ENCODE data around the gene LBHD2.

Gene LBHD2

DNA sequence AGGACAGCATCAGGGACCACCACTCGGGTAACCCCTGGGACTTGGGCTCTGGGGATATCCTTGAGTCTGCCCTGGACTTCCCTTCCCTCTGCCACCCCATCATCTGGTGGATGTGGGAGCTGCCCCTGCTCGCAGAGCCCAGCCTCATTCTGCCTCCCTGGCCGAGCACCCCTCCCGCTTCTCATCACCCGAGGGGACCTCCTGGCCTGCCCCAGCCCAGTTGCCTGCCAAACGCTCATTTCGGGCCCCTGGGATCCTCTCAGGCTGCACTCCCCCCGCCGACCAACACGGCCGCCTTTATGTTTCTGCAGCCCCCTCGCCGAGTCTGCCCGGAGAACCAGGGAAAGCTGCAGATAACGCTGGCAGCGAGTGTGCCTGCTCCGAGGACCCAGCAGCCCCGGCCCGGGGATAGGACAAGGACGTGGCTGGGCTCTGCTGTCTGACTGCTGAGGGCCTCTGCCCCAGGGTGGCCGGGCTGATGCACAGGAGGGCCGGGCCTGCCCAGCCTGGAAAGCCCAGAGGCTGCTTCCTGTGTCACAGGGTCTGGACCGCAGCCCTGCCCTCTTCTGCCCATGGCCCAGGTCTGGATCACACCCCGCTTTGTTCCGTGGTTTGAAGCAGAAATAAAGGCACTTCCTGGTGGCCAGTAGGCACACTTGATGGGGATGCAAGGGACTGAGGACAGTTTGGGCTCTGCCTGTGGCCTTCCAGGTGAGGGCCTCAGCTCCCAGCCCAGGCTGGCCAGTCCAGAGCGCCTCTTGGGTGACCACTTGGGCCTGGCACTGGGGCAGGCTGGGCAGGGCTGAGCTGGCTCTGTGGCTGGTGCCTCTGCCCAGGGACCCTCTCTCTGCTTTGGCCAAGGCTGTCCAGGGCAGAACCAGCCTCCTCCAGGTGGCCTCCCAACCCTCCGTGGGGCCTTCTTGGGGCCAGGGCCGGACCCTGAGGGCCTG is 5.7 kb downstream of the LBHD2 start:
- in situ Hi-C loops (cut with MboI; ENCODE audit: low sequenced_read_pairs) = loop anchor here (10.0 to 25.0 kb wide), 2 partner anchors 205 to 448 kb away; partner anchors contain the start of gene TRMT61A

DNA sequence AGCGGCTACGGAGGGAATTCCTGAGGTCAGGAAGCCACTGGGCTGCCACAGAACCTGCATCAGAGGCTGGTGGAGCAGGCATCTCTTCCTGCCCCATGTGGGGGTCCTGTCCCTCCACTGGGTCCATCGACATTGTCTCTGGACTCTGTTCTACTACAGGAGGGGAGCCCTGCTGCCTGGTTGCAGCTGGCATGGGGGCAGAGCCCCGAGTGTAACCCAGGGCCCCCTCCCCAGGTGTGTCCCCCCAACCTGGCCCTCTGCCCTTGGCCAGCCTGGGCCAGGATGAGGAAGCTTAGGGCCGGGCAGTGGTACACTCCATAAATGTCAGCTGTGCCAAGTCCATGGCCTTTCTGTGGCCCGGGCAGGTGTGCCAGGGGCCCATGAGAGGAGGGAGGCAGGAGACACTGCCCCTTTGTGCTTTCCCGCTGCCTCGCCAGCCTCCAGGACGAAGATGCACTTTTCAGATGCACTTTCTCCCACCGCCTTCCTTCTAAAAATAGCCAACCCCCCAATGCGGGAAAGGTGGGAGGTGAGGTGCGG is 6.5 kb downstream of the LBHD2 start:
- in situ Hi-C loops (cut with MboI; ENCODE audit: low sequenced_read_pairs) = loop anchor here (25.0 kb wide), 1 partner anchor 447 kb away; the partner anchor contains the start of gene TRMT61A

DNA sequence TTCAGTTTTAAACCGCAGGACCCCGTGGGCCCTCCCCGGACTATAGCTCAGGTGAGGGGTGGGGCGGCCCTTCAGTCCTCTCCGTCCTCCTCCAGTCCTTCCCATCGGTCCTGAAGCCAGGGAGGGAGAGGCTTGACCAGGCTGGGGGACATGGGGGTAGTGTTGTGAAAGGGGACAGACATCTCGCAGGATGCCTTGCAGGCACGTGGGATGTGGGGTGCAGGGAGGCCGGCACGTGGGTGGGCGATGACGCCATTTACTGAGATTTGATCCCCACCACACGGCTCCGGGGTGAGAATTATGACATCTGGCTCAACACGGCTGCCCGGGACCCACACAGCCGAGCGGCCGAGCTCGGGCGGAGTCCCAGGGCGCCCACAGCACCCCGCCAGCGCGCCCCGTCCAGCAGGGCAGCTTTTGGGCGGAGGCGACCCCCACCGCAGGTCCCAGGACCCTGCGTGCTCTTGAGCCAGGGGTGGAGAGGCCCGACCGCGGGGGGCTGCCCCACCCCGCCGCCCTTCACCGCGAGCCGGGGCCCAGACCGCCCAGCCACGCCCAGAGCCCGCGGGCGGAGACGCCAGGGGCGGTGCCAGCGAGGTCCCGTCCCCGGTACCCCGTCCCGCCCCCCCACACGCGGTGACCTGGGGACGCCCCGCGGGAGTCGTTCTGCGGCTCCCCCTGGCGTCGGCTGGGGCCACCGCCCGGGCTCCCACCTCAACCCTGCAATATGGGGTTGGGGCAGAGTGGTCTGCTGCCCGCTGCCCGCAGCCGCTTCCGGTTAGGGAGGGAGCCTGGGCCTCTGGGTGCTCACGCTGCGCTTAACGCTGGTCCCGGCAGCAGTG is 7.3 kb downstream of the LBHD2 start:
- in situ Hi-C loops (cut with MboI; ENCODE audit: low sequenced_read_pairs) = loop anchor here (25.0 kb wide), 1 partner anchor 446 kb away; the partner anchor contains the start of gene TRMT61A

DNA sequence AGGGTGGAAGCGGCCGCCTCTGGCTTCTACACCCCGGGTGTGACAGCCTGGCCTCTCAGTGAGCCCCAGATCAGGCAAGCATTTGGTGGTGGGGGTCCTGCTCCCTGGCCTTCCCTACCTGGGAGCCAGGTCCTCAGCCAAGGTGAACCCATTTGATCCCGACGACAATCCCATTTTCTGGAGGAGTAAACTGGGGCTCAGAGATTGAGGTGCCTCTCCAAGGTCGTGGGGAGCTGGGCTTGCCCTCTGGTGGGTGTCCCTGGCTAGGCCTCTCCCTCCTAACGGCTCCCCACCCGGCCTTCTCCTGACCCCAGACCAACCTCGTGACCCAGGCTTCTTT is 7.8 kb downstream of the LBHD2 start:
- in situ Hi-C loops (cut with MboI; ENCODE audit: low sequenced_read_pairs) = loop anchor here (25.0 kb wide), 1 partner anchor 445 kb away; the partner anchor contains the start of gene TRMT61A

DNA sequence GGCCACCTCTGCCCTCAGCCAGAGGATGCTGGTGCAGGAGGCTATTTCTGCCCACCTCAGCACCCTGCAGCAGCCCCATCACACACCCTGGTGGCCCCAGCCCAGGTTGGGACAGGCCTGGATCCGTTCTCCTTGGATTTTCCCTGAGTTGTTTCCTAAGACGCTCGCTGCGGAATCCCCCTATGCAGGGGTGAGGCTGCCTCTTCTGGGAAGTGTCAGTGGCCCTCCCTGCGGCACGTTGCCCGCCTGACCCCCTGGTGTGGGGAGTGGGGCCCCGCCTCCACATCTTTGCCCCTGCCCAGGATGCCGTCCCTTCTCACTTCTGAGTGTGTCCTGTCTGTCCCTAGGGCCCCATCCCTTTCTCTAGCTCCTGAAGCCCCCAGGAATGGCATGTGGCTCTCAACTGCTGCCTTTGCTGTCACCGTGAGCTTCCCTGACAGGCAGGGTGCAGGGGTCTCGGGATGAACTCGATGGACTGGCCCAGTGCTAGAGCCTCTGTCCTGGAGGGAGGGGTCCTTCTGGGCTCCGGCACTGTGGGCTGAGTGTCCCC is 9.9 kb downstream of the LBHD2 start:
- in situ Hi-C loops (cut with MboI; ENCODE audit: low sequenced_read_pairs) = loop anchor here (25.0 kb wide), 1 partner anchor 443 kb away; the partner anchor contains the start of gene TRMT61A

DNA sequence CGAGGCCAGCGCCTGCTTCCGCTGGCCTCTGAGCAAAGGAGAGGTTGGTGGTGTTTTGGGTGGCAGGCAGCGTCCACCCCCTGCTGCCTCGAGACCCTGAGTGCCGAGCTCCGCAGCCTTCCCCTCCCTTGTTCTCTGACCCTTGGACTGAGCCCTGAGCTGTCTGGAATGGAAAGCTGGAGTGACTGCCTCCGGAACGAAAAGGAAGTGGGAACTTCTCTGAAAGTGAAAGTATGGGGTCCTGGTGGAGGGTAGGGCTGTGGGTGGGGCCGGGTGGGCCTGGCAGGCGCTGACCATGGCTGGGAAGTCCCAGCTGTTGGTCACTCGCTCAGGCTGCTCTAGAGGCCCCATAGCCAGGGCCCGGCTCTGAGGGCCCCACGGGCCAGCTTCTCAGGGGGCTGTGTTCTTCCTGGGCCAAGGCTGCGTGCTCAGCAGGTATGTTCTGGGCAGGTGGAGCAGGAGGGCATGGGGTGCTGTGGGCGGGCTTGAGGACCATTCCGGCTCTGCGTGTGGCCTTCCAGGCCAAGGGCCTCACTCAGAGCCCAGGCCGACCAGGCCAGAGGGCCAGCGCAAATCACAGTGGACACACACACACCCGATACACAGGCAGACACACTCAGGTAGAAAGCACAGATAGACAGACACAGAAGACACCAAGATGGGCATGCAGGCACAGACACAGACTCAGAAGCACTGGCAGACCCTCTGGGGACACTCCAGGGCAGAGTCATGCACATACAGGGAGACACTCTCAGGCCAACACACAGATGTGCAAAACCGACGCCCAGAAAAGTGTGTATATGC is 10.6 kb downstream of the LBHD2 start, which contains the start of gene EXOC3L4:
Gene EXOC3L4, plus strand, starts transcription at position 320 of the 804 bp plus-strand sequence. CDS start 5,495 bp downstream, outside the sequence.
- in situ Hi-C loops (cut with MboI; ENCODE audit: low sequenced_read_pairs) = loop anchor here (25.0 kb wide), 1 partner anchor 443 kb away; the partner anchor contains the start of gene TRMT61A

DNA sequence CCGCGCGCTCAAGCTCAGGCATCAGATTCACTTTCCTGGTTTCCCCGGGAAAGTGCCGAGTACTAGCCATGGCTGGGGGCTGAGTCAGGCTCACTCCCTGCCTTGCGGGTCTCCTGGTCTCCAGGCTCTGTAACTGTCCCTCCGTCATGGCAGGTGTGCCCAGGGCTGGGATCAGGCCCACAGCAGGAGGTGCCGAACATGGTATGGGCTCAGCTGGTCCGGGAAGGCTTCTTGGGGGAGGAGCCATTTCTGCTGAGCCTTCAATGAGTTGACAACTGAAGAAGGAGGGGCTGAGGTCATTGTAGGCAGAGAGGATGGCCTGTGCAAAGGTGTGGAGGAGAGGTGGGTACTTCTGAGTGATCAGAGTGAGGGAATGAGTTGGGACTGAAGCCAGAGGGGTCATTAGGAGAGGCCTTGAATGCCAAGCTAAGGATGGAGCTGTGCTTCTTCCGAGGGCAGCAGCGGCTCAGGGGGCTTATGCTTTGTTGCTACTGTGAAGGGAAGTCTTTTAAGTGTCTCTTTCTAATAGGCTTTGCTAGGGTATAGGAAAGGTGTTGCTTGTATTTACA is 11.3 kb downstream of the LBHD2 start:
- in situ Hi-C loops (cut with MboI; ENCODE audit: low sequenced_read_pairs) = loop anchor here (25.0 kb wide), 1 partner anchor 442 kb away; the partner anchor contains the start of gene TRMT61A

DNA sequence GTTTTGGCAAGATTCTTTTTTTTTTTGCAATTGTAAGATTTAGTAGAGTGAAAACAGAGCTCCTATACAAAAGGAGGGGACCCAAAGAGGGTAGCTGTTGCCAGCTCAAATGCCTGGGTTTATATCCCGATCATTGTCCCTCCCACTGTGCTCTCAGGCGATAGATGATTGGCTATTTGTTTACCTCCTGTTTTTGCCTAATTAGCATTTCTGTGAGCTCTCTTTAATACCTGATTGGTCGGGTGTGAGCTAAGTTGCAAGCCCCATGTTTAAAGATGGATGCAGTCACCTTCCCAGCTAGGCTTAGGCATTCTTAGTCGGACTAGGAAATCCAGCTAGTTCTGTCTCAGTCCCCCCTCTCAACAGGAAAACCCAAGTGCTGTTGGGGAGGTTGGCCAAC is 12.4 kb downstream of the LBHD2 start:
- in situ Hi-C loops (cut with MboI; ENCODE audit: low sequenced_read_pairs) = loop anchor here (25.0 kb wide), 1 partner anchor 441 kb away; the partner anchor contains the start of gene TRMT61A

DNA sequence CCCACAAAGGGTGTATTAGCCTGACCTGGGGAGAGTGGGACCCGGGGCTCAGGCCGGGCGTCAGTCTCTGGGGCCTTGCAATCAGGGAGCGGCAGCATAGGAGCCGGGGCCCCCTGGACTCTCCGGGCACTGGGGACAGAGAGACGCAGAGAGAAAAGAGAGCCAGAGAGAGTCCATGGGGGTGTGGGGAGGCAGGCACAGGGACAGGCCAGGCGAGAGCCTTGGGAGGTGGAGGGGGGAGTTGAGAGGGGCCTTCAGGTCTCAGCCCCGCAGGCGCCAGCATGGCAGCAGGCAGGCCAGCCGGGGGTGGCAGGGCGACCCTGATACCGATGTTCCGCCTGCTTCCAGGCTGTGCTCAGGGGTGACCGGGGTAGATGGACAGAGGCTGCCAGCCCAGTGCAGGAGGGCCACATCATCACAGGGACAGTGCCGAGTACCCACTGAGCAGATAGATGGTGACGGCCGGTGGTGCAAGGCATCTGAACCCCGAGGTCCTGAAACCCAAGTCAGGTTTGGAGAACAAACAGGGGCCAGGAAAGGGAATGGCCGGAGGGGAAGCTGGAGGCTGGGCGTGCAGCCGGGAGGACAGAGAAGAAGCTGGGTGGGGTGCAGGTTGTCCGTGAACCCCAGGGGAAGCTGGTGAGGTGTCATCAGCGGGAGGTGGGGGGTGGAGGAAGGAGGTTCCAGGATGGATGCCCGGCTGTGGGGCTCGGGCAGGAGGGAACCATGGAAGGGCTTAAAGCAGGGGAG is 13.4 kb downstream of the LBHD2 start:
- in situ Hi-C loops (cut with MboI; ENCODE audit: low sequenced_read_pairs) = loop anchor here (25.0 kb wide), 1 partner anchor 440 kb away; the partner anchor contains the start of gene TRMT61A

DNA sequence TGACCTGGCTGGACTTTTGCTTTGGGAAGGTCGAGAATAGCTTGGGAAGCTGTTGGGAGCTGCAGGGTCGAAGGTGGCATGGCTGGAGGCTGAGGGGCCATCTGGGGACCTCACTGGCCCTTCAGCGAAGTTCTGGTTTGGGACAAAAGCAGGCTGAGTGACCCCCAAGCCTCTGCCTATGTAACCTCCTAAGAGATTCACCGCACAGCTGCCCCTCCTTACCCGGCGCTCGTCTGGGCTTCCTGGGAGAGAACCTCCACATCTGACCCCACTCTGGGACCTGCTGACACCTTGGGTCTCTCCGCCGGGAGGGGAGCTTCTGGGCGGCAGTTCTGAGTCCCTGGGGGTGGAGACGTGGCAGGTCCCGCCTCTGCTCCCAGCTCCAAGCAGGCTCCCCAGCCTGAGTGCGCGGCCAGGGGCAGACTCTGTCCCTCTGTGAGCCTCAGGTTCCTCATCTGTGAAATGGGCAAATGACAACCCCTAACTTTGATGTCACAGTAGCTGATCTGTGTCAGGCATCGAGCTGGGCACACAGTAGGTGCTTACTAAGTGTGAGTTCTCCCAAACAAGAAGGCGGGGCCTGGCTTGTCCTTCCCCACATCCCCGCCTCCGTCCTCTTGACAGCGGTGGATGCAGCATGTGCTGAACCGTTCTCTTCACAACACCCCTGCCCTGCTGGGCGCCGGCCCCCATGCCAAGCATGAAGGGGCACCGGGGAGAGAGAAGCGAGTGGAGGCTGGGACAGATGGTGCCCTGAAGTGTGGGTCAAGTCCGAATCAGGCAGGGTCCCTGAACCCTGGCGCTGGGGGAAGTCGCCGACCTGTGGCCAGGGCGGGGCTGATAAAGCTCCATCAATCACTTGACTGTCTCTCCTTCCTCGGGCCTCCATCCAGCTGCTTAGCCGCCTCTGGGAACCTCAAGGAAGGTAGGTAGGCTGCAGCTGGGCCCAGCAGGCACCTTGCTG is 14.3 kb downstream of the LBHD2 start:
- in situ Hi-C loops (cut with MboI; ENCODE audit: low sequenced_read_pairs) = loop anchor here (25.0 kb wide), 1 partner anchor 439 kb away; the partner anchor contains the start of gene TRMT61A

DNA sequence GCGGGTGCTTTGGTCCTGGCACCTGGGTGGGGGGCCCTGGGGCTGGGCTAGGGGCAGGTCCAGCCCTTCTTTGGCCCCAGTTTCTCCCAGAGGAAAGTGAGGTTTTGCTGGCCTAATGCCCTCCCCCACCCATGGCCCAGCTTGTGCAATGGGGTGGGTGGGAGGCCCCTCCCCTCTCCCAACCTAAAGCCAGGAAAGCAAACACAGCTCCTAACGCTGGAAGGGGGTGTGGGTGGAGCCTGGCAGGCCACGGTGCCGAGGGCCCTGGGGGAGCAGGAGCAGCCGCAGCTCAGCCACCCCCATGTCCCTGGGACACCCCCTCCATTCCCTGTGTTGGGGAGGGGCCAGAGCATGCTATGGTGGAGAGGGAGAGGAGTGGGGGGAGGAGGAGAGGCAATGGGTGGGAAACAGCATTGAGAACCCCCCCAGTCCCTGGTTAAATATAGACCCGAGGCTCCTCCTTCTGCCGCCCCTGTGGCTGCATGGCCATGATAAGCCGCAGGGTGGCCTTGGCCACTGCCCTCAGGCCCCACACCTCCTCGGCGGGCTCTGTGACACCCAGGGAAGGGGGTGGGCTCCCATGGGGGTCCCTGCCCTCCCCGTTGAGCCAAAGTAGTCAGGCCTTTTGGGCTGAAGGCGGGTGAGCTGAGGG is 15.2 kb downstream of the LBHD2 start:
- in situ Hi-C loops (cut with MboI; ENCODE audit: low sequenced_read_pairs) = loop anchor here (25.0 kb wide), 1 partner anchor 438 kb away; the partner anchor contains the start of gene TRMT61A

DNA sequence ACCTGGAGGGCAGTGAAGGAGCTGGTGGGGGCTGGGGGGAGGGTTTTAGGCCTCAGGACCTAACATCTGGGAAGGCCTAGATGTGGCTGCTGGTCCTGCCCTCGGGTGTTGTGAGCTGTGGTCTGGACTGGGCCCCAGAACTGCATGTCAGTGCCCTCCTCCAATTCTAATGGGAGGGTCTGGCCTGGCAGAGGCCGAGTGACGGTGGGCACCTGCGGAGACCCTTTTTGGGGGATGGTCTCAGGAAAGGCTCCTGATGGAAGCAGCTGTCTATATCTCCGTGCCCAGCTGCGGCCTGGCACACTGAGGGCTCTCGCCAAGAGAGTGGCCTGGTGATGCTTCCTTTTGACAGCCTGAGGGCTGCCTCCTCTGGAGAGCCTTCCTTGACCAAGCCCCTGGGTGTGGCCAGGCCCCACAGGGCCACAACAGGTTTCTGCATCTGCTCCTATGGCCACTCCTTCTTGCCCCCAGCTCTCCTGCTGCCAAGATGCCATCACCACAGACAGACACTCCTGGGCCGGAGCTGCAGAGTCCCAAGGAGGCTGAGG is 15.8 kb downstream of the LBHD2 start:
- in situ Hi-C loops (cut with MboI; ENCODE audit: low sequenced_read_pairs) = loop anchor here (25.0 kb wide), 1 partner anchor 437 kb away; the partner anchor contains the start of gene TRMT61A

DNA sequence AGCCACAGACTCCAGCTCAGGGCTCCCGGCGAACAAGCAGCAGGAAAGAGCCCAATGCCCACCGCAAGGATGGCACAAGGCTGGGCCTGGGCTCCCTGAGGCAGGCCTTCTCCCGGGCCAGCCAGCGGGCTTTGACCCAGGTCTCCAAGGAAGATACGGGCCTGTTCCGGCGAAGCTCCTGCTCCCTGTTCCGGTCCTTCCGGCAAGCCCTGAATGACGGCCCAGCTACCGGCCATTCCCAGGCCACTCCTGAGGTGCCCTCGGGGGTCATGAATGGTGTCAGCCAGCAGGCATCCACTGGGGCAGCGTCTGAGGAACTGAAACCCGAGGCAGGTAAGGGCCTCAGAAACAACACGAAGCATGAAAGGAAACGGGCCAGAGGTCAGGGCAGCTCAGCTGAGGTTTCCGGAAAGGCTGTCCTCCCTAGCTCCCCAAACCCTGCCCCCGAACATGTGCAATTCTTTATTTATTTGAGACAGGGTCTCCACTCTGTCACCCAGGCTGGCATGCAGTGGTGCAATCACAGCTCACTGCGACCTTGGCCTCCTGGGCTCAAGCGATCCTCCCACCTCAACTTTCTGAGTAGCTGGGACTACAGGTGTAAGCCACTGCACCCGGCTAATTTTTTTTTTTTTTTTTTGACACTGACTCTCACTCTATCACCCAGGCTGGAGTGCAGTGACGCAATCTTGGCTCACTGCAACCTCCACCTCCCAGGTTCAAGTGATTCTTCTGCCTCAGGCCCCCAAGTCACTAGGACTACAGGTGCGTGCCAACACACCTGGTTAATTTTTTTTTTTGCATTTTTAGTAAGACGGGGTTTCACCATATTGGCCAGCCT is 16.5 kb downstream of the LBHD2 start:
- in situ Hi-C loops (cut with MboI; ENCODE audit: low sequenced_read_pairs) = no loop called here

DNA sequence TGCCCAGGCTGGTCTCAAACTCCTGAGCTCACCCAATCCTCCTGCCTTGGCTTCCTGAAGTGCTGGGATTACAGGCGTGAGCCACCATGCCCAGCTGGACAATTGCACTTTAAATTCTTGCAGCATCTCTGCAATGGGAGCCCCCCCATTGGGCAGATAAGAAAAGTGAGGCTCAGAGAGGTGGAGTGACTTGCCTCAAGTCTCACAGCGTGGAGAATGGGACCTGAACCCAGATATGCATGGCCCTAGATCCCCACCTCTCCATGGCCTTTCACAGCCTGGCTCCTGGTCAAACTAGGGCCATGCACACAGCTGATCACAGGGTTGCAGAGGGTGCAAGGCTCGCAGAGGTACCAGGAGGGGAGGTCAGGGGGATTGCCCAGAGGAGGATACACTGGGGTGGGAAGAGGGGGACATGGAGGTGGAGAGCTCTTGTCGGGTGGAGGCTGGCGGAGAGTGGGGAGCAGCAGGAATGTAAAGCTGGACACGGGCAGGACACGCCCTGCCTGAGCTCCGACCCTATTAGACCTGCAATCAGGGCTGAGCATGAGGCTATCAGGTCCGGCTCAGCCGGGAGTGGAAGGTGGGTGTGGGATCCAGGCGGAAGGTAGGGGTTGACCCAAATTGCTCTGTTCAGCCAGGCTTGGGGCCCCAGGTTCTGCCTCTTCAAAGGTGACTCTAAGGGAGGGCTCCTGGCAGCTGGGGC is 17.4 kb downstream of the LBHD2 start:
- in situ Hi-C loops (cut with MboI; ENCODE audit: low sequenced_read_pairs) = no loop called here

Measured in HL-60/S4 (cell line).